Activated CD4-positive, alpha-beta T cell treated with anti-CD3 and anti-CD28 coated beads, Interleukin-2, amount 50 U/mL, for 16 hours (primary cell): ENCODE measurements around the gene AHCYL1.
A peak's percentile ranks its signal among the peaks of the same experiment; 100 is the strongest.

Experiments used
- DNase-seq: peaks from one replicate; pipeline ENCODE4 v3.0.0-alpha.2; 2020

Gene AHCYL1

DNA sequence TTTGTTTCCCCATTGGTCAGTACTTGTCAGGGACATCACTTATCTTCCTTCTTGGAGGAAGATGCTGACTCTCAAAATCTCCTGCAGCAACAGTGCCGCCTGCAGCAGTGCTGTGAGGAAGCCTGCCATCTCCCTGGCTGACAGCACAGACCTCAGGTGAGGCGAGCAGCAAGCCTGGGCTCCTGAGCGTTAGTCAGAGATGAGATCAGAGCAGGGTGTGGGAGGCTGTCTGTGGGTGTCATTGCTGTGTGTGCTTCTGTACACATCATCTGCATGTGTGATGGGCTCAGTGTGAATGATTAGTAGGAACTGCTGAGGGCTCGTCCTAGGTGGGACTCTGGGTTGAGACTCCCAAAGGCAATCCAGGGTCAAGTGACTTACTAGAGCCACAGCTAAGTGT is 56.0 kb downstream of the AHCYL1 start:
- DNase-seq: no peak

DNA sequence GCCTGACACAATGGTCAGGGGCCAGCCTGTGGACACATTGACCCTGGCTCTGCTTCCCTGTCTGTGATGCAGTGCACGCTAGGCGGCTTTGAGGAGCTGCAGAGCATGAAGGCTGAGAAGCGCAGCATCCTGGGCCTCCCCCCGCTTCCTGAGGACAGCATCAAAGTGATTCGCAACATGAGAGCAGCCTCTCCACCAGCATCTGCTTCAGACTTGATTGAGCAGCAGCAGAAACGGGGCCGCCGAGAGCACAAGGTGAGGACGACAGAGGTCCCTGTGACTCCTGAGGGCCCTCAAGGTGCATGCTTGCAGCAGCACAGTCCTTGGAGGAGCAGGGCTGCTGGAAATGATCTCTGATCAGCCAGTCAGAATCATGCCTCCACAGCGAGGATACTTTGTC is 58.5 kb downstream of the AHCYL1 start:
- no peak for DNase-seq

DNA sequence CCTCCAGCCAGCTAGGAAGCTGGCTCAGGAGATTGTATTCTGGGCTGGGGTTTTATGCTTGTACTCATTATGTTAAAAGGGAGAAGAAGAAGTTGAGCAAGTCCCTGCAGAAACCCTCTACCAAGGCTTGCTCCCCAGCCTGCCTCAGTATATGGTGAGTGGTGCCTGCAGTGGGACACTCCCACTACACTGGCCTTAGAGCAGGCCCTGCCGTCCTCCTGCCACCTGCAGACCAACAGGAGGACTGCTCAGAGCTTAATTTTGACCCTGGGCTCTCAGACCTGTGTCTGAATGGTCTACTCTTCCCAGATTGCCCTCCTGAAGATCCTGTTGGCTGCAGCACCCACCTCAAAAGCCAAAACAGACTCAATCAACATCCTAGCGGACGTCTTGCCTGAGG is 62.9 kb downstream of the AHCYL1 start:
- no peak for DNase-seq

DNA sequence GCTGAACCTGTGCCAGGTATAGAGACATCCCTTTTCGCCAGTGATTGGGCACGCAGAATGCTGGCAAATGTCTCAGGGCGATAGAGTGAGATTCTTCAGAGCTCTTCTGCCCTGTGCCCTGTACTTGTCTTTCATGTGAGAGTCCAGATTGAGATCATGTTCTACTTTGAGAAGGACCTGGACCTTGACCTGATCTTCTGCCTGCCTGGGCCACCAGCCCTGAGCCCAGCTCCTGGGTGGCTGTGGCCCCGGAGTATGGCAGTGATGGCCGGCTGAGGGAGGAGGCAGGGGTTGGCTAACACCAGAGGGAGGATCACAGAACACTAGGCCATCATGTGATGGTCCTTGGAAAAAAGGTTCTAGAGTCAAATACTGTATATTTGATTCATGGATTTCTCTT is 63.7 kb downstream of the AHCYL1 start:
- DNase-seq: no peak

DNA sequence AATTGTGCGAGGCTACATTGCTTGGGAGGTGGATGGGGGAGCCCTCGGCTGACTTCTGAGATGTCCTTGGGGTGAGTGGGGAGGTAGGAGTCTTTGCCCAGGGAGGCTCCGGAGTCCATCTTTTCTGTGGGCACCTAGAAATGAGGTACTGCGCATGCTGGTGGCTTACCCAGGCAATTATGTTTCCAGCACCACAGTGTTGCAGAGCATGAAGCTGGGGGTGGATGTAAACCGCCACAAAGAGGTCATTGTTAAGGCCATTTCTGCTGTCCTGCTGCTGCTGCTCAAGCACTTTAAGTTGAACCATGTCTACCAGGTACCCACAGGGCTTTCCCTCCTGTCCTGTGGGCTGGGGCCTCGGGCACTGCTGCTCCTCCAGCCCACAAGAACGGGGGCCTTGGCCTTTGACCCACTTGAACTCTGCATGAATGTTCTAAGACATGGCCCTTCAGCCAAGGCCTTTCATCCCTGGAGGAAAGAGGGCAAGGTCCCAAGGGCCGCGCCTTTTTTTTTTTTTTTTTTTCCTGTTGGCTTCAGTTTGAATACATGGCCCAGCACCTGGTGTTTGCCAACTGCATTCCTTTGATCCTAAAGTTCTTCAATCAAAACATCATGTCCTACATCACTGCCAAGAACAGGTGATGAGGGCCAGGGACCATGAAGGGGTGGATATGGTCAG is 64.5 kb downstream of the AHCYL1 start:
- no peak for DNase-seq

DNA sequence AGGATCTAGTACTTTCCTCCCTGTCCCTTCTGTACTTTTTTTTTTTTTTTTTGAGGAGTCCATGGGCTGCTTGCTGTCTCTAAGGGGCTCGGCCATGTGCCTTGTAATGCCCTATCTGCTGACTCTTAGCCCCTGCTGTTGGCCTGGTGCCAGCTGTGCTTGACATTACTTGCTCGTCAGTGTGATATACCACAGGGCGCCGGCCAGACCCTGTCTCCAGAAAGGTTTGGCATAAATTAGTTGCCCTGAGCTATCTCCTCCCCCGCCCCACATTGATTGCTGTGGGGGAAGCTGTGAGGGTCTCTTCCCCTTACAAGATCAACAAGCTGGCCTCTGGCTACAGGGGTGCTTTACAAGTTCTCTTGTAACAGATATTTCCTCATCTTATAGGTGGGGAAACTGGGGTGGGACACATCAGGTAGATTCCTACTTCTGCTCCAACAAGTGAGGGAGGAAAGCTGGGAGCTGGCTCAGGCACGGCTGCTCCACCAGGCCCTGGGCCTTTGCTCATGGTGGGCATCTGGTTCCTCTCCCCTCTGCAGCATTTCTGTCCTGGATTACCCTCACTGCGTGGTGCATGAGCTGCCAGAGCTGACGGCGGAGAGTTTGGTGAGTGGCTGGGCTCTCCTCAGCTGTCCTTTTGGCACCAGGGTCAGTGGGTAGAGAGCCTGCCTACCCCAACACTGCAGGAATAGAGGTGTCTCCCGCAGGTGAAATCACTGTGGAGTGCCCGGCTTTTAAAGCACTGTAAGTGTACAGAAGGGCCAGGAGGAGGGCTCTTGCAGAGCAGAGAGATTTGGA is 65.4 kb downstream of the AHCYL1 start:
- DNase-seq: no peak

DNA sequence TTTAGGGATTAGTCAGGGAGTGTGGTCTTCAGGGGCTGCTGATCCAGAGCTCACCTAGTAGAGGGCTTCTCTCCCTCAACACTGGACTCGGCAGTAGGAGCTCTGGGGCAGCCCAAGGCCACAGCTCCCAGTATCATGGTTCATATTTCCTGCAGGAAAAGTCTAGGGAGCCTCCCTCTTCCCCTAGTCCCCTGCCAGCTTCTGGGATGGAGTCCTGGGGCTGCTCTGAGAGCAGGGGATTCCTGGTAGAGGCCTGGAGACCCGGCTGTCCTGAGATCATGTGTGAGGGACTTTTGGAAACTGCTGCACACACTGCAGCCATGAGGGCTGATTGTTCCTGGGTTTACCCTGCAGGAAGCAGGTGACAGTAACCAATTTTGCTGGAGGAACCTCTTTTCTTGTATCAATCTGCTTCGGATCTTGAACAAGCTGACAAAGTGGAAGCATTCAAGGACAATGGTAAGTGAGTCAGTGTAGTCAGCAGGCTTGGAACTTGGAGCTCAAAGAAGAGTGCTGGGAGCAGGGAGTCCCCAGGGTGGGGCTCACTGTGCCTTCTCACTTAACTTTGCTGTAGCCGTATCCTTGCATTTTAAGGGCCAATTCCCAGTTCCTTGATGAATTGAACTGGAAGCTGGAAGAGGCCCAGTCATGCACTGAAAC is 66.2 kb downstream of the AHCYL1 start:
- no peak for DNase-seq

DNA sequence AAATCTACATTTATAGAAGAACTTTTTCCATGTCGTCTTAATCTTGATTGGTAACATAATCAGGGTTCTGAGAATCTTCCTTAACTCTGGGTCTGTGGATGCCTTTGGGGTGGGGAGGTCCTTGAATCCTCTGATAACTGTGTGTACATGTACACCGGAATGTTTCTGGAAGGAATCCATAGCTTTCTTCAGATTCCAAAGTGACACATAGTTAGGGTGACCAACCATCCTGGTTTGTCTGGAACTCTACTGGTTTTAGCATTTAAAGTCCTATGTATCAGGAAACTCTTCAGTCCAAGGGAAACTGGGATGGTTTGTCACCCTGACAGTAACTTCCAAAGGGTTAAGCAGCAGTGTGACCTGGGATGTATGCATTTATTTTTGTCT is 66.7 kb downstream of the AHCYL1 start:
- no peak for DNase-seq

DNA sequence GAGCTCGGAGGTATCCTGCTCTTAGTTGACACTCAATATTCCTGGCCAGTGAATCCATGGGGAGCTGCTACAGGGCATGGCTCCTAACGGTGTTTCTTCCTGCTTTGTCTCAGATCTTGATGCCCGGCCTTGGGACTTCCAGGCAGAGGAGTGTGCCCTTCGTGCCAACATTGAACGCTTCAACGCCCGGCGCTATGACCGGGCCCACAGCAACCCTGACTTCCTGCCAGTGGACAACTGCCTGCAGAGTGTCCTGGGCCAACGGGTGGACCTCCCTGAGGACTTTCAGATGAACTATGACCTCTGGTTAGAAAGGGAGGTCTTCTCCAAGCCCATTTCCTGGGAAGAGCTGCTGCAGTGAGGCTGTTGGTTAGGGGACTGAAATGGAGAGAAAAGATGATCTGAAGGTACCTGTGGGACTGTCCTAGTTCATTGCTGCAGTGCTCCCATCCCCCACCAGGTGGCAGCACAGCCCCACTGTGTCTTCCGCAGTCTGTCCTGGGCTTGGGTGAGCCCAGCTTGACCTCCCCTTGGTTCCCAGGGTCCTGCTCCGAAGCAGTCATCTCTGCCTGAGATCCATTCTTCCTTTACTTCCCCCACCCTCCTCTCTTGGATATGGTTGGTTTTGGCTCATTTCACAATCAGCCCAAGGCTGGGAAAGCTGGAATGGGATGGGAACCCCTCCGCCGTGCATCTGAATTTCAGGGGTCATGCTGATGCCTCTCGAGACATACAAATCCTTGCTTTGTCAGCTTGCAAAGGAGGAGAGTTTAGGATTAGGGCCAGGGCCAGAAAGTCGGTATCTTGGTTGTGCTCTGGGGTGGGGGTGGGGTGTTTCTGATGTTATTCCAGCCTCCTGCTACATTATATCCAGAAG is 69.2 kb downstream of the AHCYL1 start:
- DNase-seq: peak; percentile 64

DNA sequence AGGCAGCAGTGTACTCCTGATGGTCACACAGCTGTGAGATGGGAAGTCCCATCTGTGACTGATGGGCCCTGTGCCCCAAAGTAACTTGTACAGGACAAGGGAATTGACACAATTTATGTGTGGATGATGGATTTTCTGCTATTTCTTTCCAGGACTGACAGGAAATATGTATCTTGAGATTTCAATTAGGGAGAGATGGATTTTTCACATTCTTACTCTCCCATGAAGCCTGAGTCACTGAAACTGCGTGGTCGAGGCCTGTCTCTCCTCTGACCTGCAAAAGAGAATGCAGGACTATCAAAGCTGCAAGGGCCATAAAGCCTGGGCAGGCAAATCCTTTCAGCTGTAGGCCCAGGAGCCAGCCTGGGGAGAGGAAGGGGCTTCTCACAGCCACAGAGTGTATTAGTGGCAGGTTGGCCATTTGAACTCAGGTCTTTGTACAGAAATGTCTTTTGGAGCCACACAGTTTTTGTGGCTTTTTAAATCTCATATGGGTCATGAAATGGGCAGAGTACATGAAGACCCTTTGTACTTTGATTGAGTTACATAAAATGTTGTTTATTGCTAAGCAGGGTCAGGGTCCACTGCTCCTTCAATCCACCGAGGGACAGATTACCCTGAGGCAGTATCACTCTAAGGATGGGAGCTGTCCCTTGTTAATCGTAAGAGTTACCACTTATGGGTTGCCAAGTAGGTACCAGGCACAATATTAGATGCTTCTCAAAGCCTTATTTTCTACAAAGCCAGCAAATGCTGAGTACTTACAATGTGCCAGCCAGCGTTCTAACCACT is 71.1 kb downstream of the AHCYL1 start:
- no peak for DNase-seq

DNA sequence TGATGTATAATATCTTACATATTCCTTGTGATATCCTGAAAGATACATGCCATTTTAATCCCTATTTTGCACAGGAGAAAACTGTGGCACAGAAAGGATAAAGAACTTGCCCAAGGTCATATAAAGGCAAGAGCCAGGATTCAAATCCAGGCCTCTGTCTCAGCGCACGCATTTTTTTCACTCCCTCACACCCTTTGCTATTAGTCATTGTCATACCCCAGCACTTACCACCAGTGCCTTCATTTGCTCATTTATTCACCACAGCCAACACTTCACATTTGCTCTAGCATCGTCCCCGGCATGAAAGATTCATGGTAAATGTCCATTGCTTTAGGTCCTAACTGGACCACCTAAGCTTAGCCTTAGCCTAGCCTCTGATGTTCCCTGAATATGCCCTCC is 71.7 kb downstream of the AHCYL1 start:
- no peak for DNase-seq

DNA sequence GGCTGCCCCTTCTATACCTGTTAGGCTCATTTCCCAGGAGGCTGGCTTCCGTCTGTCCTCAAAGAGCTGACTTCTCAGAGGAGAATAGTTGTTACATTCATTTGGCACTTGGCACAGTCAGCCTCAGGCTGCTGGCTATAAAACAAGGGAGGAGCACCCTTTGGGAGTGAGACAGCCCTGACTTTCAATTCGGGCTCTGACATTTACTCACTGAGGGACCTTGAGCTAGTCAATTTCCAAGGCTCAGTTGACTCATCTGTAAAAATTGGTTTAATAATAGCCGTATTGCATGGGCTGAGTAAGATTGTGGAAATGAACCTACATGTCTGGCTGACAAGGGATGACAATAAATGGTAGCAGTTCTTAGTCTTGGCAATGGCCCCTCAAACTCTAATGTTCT is 72.2 kb downstream of the AHCYL1 start:
- no peak for DNase-seq

DNA sequence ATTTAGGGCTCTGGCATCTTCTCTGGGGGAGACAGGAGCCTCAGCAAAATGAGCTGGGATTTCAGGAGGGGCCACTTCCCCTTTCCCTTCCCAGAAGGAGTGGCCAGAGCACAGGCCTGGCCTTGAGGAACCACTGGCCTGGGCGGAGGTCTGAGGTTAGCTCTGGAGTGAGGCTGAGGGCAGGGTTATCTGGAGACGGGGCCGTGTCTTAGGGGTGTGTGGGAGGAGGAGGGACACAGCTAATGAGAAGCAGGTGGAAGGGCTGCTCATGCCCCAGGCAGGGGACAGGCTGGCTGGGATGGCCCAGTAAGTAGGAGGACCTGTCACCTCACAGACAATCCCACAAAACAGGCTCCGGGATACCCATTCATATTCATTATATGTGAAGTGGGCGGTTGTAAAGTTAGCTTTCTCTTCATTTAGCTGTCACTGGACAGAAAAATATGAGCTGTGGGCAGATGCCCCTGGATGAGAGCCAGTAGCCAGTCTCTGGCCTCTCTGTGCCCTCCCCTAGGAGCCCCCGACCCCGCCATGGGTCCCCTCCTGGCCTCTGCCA is 73.5 kb downstream of the AHCYL1 start:
- no peak for DNase-seq

DNA sequence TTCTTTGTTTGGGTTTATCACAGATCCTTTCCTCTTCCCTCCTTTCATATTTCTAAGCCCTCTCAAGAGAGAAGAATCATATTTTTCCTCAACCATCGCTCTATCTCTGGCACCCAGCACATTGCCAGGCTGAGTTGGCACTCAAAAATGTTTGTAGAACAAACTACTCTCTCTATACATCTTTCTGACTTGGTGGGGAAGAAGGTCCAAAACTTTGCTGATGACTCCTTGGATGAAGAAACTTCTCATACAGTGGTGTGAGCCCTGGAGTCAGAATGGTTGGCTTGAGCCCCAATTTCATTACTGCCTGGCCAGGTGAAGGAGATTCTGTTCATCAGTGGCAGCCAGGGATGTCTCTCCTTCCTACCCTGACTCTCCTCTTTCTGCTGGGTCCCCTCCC is 74.0 kb downstream of the AHCYL1 start:
- no peak for DNase-seq

DNA sequence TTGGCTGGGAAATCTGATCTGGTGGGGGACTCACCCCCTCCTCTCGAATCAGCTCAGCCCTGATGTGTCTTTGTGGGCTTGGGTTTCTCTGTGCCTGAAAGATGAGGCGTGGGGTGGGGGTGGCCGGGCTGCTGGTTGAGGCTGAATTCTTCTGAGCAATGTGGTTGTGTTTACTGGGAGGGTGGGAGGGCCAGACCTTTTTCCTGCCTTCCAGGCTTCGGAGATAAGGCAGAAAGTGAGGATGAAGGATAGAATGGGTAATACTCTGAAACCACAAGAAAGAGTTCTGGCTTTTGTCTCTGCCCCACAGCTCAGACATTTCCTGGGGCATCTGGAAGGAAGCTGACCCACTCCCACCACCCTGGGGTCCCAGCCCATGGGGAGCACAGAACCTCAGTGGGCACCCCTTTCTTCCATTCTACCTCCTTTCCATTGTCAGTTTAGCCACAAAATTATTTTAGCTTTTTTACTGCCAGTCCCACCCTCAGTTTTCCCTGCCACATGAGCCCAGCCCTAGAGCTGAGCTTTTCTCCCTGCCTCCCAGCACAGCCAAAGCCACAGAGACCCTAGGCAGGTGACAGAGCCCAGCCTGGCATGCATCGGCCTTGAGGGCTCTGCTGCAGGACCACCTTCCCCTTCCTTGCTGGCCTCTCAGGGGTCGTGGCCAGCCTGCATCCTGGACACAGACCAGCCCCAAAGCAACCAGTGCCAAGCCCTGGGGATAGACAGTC is 74.7 kb downstream of the AHCYL1 start:
- DNase-seq: no peak

DNA sequence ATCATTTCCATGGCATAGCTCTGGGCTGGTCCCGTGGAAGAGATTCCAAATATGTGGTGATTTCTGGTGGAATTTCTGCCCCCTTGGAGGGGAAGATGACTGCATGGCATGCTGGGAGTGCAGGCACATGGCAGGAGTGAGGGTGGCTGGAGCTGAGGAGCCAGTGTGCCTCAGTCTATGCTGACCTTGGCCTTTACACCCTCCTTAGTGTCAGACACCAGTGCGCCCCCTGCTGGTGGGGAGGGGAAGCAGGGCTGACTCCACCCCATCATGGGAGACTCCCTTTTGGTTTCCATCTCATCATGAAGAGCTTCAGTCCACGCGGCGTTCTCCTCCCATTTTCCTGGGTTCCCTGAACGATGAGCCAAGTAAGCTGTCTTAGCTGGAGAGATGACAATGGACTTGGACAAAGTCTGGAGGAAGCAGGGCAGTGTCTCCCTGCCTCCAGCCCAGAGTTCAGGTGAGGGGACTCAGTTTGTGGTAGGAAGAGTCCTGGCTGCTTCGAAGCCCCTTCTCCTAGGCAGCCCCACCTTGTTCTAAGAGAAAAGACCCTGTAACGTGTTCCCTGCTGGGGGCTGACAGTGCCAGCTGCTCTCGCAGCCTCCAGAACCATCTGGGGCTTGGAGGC is 75.6 kb downstream of the AHCYL1 start:
- DNase-seq: peak; percentile 81

DNA sequence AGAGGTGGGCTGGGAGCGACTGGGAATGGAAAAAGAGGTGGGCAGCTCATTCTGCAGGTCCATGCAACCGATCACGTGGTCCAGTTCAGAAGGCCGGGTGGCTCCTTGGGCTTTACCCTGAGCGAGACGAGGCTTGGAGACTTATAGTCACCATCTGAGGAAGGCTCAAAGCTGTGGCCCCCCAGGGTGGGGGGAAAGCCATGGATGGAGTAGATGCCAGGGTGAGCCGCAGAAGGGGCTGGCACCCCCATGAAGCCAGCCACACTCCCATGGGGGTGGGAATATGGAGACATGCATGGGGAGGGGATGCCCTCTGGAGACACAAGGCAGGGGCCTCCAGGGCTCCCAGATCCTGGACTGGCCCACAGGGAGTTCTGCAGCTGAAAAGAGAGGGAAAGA is 76.1 kb downstream of the AHCYL1 start:
- DNase-seq: no peak

DNA sequence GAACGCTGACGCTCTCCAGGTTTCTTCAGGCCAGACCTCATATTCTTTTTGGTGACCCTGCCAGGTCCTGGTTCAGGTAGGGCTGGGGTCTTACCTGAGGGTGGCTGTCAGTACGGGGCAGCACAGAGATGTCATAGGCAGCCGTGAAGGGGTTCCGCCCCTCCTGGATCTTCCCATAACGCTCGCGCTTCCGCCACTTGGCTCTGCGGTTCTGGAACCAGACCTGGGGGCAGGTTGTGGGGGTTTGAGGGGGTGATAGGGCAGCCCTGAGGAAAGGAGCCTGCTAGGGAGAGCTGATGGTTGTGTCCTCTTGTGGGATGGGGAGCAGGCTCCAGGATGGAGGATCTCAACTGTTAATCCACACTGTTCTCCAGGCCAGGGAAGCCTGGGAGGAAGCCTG is 76.8 kb downstream of the AHCYL1 start:
- DNase-seq: no peak

DNA sequence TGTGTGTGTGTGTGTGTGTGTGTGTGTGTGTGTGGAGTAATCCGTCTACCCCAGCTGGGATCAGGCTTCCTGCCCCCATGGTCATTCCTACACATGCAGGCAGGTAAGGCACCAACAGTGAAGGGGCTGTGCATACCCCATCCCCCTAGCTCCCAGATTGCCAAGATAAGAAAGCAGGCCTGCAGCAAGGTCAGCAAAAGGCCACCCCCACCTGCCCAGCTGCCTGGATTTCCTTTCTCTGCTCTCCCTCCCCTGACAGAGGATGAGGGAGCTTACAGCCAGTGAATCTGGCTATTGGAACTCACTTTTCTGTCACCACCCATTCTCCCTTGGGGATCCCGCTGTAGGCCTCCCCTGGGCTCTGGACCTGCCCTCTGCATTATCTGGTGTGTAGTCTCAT is 78.0 kb downstream of the AHCYL1 start:
- no peak for DNase-seq

DNA sequence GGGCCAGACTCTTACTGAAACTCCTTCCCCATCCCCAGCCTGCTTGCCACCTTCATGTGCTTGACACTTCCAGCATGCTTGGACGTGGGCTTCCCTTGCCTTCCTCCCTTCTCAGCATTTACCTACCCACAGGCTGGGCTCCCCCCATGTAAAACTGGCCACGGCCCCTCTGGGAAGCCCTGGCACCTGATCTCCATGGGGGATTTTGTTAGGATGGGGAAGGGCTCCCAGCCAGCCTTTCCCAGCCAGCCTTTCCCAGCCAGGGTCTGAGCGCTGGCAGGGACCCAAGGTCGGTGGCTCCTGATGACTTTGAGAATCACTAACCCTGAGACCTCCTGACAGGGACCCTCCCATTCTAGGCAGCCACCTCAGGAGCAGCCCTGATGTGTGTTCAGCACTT is 79.2 kb downstream of the AHCYL1 start:
- DNase-seq: no peak
